H9 (cell line): Measurements from ENCODE around the gene BICDL2. TPM values are rescaled to one million over a fixed set of nuclear protein-coding genes. Genes with fewer than 3 reads are reported as not detected.
A peak's percentile ranks its signal among the peaks of the same experiment; 100 is the strongest.

Experiments used
- DNase-seq: peaks from one replicate; pipeline ENCODE4 v3.0.0-alpha.2; 2017
- H2AFZ ChIP-seq: one replicate; pipeline ENCODE4 v1.6.1; 2013; ENCODE audit warnings: mild to moderate bottlenecking, low read length, control low read depth, moderate library complexity
- H2AK5ac ChIP-seq: 2 replicates; pipeline ENCODE4 v1.6.1; 2013; ENCODE audit warnings: low read length, control low read depth, mixed read lengths; ENCODE audit not compliant: insufficient read length
- H2BK120ac ChIP-seq: one replicate; pipeline ENCODE4 v1.6.1; 2013; ENCODE audit warnings: low read depth, mild to moderate bottlenecking, low read length, control low read depth, inconsistent platforms; ENCODE audit not compliant: poor library complexity, severe bottlenecking
- H2BK12ac ChIP-seq: 2 replicates; pipeline ENCODE4 v1.6.1; 2013; ENCODE audit warnings: low read length, control low read depth, mixed read lengths, low read depth; ENCODE audit not compliant: insufficient read length
- H2BK15ac ChIP-seq: 2 replicates; pipeline ENCODE4 v1.6.1; 2013; ENCODE audit warnings: low read depth, low read length, control low read depth
- H2BK20ac ChIP-seq: one replicate; pipeline ENCODE4 v1.6.1; 2013; ENCODE audit warnings: low read depth, mild to moderate bottlenecking, low read length, control low read depth, inconsistent platforms; ENCODE audit not compliant: poor library complexity, severe bottlenecking
- H2BK5ac ChIP-seq: 2 replicates; pipeline ENCODE4 v1.6.1; 2013; ENCODE audit warnings: low read length, control low read depth, mixed read lengths; ENCODE audit not compliant: insufficient read length
- H3K14ac ChIP-seq: 2 replicates; pipeline ENCODE4 v1.6.1; 2013; ENCODE audit warnings: low read length, control low read depth; ENCODE audit not compliant: insufficient read depth
- H3K18ac ChIP-seq: 2 replicates; pipeline ENCODE4 v1.6.1; 2013; ENCODE audit warnings: low read depth, mild to moderate bottlenecking, mixed read lengths, low read length, control low read depth; ENCODE audit not compliant: insufficient read length
- H3K23ac ChIP-seq: 2 replicates; pipeline ENCODE4 v1.6.1; 2013; ENCODE audit warnings: low read length, control low read depth, mixed read lengths, low read depth; ENCODE audit not compliant: insufficient read length
- H3K23me2 ChIP-seq: 2 replicates; pipeline ENCODE4 v1.6.1; 2013; ENCODE audit warnings: low read depth, mild to moderate bottlenecking, mixed read lengths, low read length, control low read depth; ENCODE audit not compliant: insufficient read length, poor library complexity, severe bottlenecking
- H3K27ac ChIP-seq: 2 replicates; pipeline ENCODE4 v1.5.1; 2013; ENCODE audit warnings: low read length, control low read depth, mixed read lengths, low read depth; ENCODE audit not compliant: insufficient read length
- H3K27me3 ChIP-seq: 2 replicates; pipeline ENCODE4 v1.6.1; 2013; ENCODE audit warnings: low read length, control low read depth, inconsistent platforms; ENCODE audit not compliant: insufficient read depth
- H3K4ac ChIP-seq: 2 replicates; pipeline ENCODE4 v1.6.1; 2013; ENCODE audit warnings: low read depth, mild to moderate bottlenecking, control low read depth, inconsistent platforms, low read length, moderate library complexity
- H3K4me1 ChIP-seq: 2 replicates; pipeline ENCODE4 v1.6.1; 2013; ENCODE audit warnings: low read length, control low read depth, inconsistent platforms; ENCODE audit not compliant: insufficient read depth
- H3K4me2 ChIP-seq: 2 replicates; pipeline ENCODE4 v1.6.1; 2013; ENCODE audit warnings: low read length, control low read depth, mixed read lengths; ENCODE audit not compliant: insufficient read length, insufficient read depth
- H3K56ac ChIP-seq: 2 replicates; pipeline ENCODE4 v1.6.1; 2013; ENCODE audit warnings: low read depth, mild to moderate bottlenecking, mixed read lengths, low read length, control low read depth; ENCODE audit not compliant: insufficient read length
- H3K79me1 ChIP-seq: 2 replicates; pipeline ENCODE4 v1.6.1; 2013; ENCODE audit warnings: low read depth, mild to moderate bottlenecking, moderate library complexity, low read length, control low read depth, inconsistent platforms; ENCODE audit not compliant: insufficient read depth, poor library complexity, severe bottlenecking
- H3K79me2 ChIP-seq: 2 replicates; pipeline ENCODE4 v1.6.1; 2013; ENCODE audit warnings: low read length, control low read depth, inconsistent platforms; ENCODE audit not compliant: insufficient read depth
- H3K9ac ChIP-seq: 2 replicates; pipeline ENCODE4 v1.6.1; 2013; ENCODE audit warnings: low read length, control low read depth, mixed read lengths; ENCODE audit not compliant: insufficient read length; ENCODE audit errors: extremely low read depth
- H3K9me3 ChIP-seq: one replicate; pipeline ENCODE4 v1.6.1; 2013; ENCODE audit warnings: low read depth, low read length, inconsistent platforms; ENCODE audit not compliant: control insufficient read depth
- H3T11ph ChIP-seq: one replicate; pipeline ENCODE4 v1.6.1; 2013; ENCODE audit warnings: mild to moderate bottlenecking, low read length, control low read depth, inconsistent platforms
- H4K20me1 ChIP-seq: one replicate; pipeline ENCODE4 v1.6.1; 2013; ENCODE audit not compliant: control insufficient read depth, insufficient read length, insufficient read depth
- H4K5ac ChIP-seq: 2 replicates; pipeline ENCODE4 v1.6.1; 2013; ENCODE audit warnings: low read depth, mild to moderate bottlenecking, mixed read lengths, low read length, control low read depth; ENCODE audit not compliant: insufficient read length
- H4K8ac ChIP-seq: replicated peaks from 2 replicates; pipeline ENCODE4 v1.6.1; 2013; ENCODE audit warnings: low read length, control low read depth, mixed read lengths, low read depth; ENCODE audit not compliant: insufficient read length
- H4K91ac ChIP-seq: 2 replicates; pipeline ENCODE4 v1.6.1; 2013; ENCODE audit warnings: low read depth, mild to moderate bottlenecking, moderate library complexity, mixed read lengths, low read length, control low read depth; ENCODE audit not compliant: insufficient read length
- H3K27ac Mint-ChIP-seq, 3 experiments: 2 replicates in 2 of 3; 3 replicates in 1 of 3; pipeline ENCODE4 v1.8.0; 2020 to 2021; ENCODE audit warnings: mixed read lengths in 3 of 3, mild to moderate bottlenecking in 1 of 3, moderate library complexity in 1 of 3
- H3K27me3 Mint-ChIP-seq: 2 replicates; pipeline ENCODE4 v1.8.0; 2021; ENCODE audit warnings: low read depth, mild to moderate bottlenecking, moderate library complexity, mixed read lengths
- H3K36me3 Mint-ChIP-seq, 3 experiments: 2 replicates in 2 of 3; 3 replicates in 1 of 3; pipeline ENCODE4 v1.8.0; 2020 to 2021; ENCODE audit warnings: low read depth in 3 of 3, mixed read lengths in 3 of 3; ENCODE audit not compliant: insufficient read depth in 1 of 3
- H3K4me1 Mint-ChIP-seq, 2 experiments: 2 replicates each; pipeline ENCODE4 v1.8.0; 2020; ENCODE audit warnings: mixed read lengths in 2 of 2
- H3K4me3 Mint-ChIP-seq, 2 experiments: 2 replicates in 1 of 2; 3 replicates in 1 of 2; pipeline ENCODE4 v1.8.0; 2020 to 2021; ENCODE audit warnings: mild to moderate bottlenecking in 2 of 2, mixed read lengths in 2 of 2, moderate library complexity in 1 of 2
- H3K9me3 Mint-ChIP-seq, 2 experiments: 2 replicates in 1 of 2; 3 replicates in 1 of 2; pipeline ENCODE4 v1.8.0; 2020; ENCODE audit warnings: mild to moderate bottlenecking in 2 of 2, mixed read lengths in 2 of 2, moderate library complexity in 1 of 2
- CTCF ChIP-seq: fragments of 200-600 bp; sonication (generic); conservative IDR thresholded peaks from 3 replicates; pipeline ENCODE4 v1.8.0; 2021; ENCODE audit warnings: antibody characterized with exemption, mild to moderate bottlenecking
- WGBS: extraction: QIAGEN DNeasy Blood & Tissue Kit; methylation state at CpG from one replicate; pipeline ENCODE4 v1.1.7; 2013; ENCODE audit warnings: missing lambda C conversion rate, low lambda C conversion rate, mixed read lengths; ENCODE audit not compliant: insufficient read length; ENCODE audit errors: extremely low coverage; 5-methylcytosine and 5-hydroxymethylcytosine counted together
- total RNA-seq: library from RNA; stranded (reverse); gene quantifications from 2 replicates; pipeline ENCODE4 v1.2.1, GENCODE V29; 2021

BICDL2 gene
- total RNA-seq, 1 experiment from 2014 or later: 13.5 TPM

- Histone ChIP-seq H3K27ac (peak within 1 kb of the TSS; percentile 64), H3K9me3 (no peaks in the 10 kb centered on the region), H3K4ac (no peak within 1 kb of the TSS; the same call in 1 of the 2 replicates), H4K8ac (no peak within 1 kb of the TSS), H2BK5ac (no peak within 1 kb of the TSS), H2BK15ac (no peak within 1 kb of the TSS), H3K9ac (peak within 1 kb of the TSS; percentile 76), H2AK5ac (no peak within 1 kb of the TSS), H3K4me2 (peak within 1 kb of the TSS; percentile 51), H3K23ac (no peak within 1 kb of the TSS), H2BK120ac (no peak within 1 kb of the TSS), H3K56ac (no peak within 1 kb of the TSS), H3K79me1 (no peaks in the 10 kb centered on the region), H3K4me1 (peaks cover 2% of the 10 kb centered on the region; the same call in 1 of the 2 replicates), H3K23me2 (peaks cover 33% of the 10 kb centered on the region), H3K27me3 (no peaks in the 10 kb centered on the region), H3K14ac (peak within 1 kb of the TSS; percentile 87), H2AFZ (no peak within 1 kb of the TSS), H3T11ph (no peak within 1 kb of the TSS), H4K91ac (no peak within 1 kb of the TSS), H4K5ac (no peak within 1 kb of the TSS), H2BK20ac (no peak within 1 kb of the TSS), H4K20me1 (no peaks in the 10 kb centered on the region), H2BK12ac (no peak within 1 kb of the TSS), H3K79me2 (peaks cover 9% of the 10 kb centered on the region; the same call in 1 of the 2 replicates), H3K18ac (peak within 1 kb of the TSS; percentile 89)
- Mint-ChIP-seq H3K9me3 (no peaks in the 10 kb centered on the region; a peak in 2 of 5 replicates), H3K36me3 (peaks cover 17 to 37% (median 25%) of the 10 kb centered on the region in 3 experiments), H3K4me1 (peaks cover 34 to 64% of the 10 kb centered on the region in 2 experiments), H3K27ac (peak within 1 kb of the TSS; percentile 98 to 100 (median 99)), H3K27me3 (peaks cover 7% of the 10 kb centered on the region; the same call in 1 of the 2 replicates), H3K4me3 (peak within 1 kb of the TSS; percentile 93 to 96)
- no CpG with 5 or more reads among the region's 49 CpGs for WGBS
- 0 out of 3 replicates have a peak, but pooled peaks have one; percentile 11 for TF ChIP-seq CTCF
- peak; percentile 83 for DNase-seq
Measured at GRCh38 chr16:3020247-3020603, 16.5 kb downstream of the BICDL2 start, which contains the start of gene TNFRSF12A. TNFRSF12A (plus strand) TSS chr16:3020368; CDS start chr16:3020398, 30 bp downstream.
